Measurements from ENCODE around the gene WDR18. TPM values are rescaled to one million over a fixed set of nuclear protein-coding genes. Genes with fewer than 3 reads are reported as not detected.
"Not testable (repeated sequence)": the region's sequence is repeated elsewhere in the genome, so short reads cannot be mapped to it uniquely, and the experiment has no call there.

WDR18 gene
- total RNA-seq, 2 experiments from 2014 or later: 45.1 to 54.3 TPM

DNA sequence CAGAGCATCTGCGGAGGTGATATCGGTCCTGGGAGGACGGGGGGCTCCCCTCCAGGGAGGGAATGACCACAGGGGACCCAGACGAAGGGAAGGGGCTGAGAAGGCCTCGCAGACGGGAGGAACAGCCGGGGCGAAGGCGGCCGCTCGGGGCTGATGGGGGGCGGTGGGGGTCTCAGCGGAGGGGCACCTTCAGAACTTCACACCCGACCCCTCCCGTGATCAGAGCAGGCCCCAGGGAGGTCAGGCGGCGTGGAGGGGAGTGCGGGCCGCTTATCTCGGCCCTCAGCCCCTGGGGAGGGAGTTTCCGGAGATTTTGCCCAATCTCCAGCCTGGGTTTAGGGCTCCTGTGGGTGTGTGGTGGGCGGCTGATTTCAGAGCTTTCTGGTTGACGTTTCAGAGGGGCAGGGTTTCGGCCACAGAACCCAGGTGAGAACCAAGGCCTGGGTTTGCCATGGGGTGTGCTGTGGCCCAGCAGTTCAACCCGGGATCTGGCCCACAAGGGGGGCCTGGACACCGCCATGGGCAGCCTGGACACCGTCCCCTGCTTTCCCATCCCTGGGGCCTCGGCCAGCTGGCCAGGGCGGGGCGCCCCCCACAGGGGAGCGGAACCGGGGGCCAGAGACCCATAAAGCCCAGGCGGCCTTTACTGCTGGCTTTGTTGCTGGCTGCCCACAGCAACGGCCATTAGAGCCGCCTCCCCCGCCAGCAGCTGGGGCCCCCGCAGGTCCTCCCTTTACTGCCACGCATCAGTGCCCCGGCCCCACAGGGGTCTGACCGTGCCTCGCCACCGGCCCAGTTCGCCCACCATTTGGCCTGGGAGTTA lies 29.3 kb upstream of the WDR18 start:
- DNase-seq (no peak), ATAC-seq (ENCODE audit: low read depth) (no peak)
- Mint-ChIP-seq H3K27me3 (no peaks in the 10 kb centered on the region), H3K4me1 (peaks cover 2% of the 10 kb centered on the region), H3K27ac (no peak overlapping the region), H3K36me3 (no peaks in the 10 kb centered on the region), H3K4me3 (no peak overlapping the region), H3K9me3 (no peaks in the 10 kb centered on the region)
- POLR2A ChIA-PET: no interaction called here

DNA sequence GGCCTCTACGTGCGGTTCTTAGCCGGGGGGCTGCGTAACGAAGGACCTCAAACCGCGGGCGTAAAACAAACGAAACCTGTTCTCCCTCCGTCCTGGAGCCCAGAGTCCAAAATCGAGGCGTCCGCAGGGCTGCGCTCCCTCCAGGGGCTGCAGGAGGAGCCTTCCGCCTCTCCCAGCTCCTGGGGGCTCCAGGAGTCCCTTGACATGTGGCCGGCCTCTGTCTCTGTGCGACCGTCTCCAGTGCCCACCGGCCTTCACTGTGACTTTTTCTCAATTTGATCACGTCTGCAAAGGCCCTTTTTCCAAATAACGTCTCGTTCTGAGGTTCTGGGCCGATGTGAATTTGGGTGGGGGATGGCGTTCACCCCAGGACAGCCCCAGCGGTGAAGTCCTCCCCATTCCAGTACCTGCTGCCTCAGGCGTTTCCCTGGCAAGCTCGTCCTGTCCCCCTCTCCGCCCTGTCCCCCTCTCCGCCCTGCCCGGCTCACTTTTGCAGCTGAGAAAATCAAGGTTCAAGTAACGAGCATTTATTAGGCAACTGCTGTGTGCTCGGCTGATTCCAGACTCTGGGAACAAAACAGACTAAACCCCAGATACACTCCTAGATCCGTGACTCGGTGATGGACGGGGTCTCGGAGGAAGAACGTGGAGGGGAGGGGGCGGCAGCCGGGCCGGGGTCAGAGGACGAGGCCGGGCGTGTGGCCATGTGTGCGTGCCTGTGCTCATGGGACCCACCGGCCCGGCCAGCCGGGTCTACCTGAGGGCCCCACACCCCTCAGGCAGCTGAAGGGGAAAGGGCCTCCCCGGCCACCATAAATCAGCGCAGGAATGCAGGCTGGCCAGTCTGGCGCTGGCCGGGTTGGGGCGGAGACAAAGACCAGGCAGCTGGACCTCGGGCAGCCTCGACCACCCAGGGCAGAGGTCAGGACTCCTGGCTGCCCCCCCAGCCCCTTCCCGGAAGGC lies 28.1 kb upstream of the WDR18 start:
- DNase-seq (no peak), ATAC-seq (ENCODE audit: low read depth) (no peak)
- Mint-ChIP-seq H3K9me3 (no peaks in the 10 kb centered on the region), H3K4me1 (peaks cover 2% of the 10 kb centered on the region), H3K4me3 (no peak overlapping the region), H3K36me3 (no peaks in the 10 kb centered on the region), H3K27ac (no peak overlapping the region), H3K27me3 (no peaks in the 10 kb centered on the region)
- POLR2A ChIA-PET: interaction anchor here (0.6 kb wide), 1 partner anchor 115 kb away, joined by 3 read pairs; no protein-coding TSS in a partner anchor

DNA sequence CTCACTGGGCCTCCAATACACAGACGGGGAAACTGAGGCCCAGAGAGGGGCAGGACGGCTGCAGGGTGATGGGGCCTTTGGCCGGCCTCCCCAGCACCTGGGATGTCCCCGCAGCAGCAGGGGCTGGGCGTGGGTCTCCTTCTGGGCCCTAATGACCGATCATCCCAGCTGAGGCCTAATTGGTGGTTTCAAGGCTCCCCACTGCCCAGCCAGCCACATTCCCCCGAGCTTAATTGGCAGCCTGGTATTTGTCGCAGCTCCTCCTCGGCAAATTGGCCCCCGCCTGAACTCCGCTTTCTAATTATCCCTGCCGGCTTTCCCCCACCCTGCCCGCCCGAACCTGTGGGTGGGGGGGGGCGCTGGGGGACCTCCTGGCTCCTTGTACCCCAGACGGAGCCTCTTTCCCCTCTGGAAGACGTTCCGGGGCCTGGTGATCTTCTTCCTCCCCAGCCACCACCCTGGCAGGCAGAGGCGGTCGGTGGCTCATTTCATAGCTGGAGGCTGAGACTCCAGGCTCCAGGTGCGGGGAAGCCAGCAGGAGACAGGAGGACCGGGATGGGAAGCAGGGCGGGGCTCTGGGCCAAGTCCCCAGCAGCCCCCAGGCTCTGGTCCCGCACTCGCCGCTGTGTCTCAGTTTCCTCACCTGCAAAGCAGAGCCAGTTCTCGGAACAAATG lies 27.2 kb upstream of the WDR18 start:
- POLR2A ChIA-PET: no interaction called here
- no peaks in the 10 kb centered on the region for H3K9me3 Mint-ChIP-seq
- H3K27ac Mint-ChIP-seq: no peak overlapping the region
- no peaks in the 10 kb centered on the region for H3K36me3 Mint-ChIP-seq
- H3K27me3 Mint-ChIP-seq: no peaks in the 10 kb centered on the region
- ATAC-seq (ENCODE audit: low read depth) (no peak), DNase-seq (no peak)
- no peak overlapping the region for H3K4me3 Mint-ChIP-seq
- H3K4me1 Mint-ChIP-seq: peaks cover 2% of the 10 kb centered on the region

DNA sequence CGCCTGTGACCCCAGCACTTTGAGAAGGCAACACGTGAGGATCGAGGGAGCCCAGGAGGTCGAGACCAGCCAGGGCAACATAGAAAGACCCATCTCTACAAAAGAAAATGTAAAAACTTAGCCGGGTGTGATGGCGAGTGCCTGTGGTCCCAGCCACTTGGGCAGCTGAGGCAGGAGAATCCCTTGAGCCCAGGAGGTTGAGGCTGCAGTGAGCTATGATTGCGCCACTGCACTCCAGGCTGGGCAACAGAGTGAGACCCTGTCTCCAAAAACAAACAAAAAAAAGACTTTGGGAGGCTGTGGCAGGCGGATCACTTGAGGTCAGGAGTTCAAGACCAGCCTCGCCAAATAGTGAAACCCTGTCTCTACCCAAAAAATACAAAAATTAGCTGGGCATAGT lies 26.6 kb upstream of the WDR18 start:
- H3K9me3 Mint-ChIP-seq; H3K36me3 Mint-ChIP-seq; H3K27me3 Mint-ChIP-seq; H3K4me3 Mint-ChIP-seq; DNase-seq; H3K27ac Mint-ChIP-seq; ATAC-seq (ENCODE audit: low read depth); H3K4me1 Mint-ChIP-seq; POLR2A ChIA-PET: not testable (repeated sequence)

DNA sequence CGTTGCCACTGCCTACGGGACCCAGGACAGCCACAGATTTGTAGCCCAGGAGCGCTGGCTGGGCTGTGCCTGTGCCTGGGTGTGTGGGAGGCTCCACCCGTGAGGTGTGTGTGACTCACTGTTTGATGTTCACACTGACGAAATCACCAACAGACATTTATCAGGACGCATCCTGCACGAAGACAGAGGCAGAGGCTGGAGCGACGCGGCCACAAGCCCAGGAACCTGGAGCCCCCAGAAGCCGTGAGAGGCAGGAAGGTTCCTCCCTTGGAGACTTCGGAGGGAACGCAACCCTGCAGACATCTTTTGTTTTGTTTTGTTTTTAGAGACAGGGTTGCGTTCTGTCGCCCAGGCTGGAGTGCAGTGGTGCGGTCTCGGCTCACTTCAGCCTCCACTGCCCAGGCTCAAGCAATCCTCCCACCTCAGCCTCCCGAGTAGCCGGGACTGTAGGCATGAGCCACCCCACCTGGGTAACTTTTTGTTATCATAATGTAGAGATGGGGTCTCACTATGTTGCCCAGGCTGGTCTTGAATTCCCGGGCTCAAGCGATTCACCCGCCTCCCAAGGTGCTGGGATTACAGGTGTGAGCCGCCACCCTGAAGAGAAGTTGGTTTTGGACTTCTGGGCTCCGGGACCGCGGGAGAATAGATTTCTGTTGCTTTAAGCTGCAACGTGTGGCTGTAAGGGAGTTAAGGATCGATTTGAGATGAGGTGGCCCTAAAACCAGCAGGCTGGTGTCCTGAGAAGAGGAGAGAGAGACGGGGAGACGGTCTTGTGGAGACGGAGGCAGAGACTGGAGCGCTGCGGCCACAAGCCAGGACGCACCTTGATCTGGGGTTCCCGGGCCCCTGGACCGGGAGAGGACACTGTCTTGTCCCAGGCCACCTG lies 24.9 kb upstream of the WDR18 start:
- Mint-ChIP-seq H3K4me1 (no peaks in the 10 kb centered on the region), H3K27me3 (no peaks in the 10 kb centered on the region), H3K4me3 (no peak overlapping the region), H3K9me3 (no peaks in the 10 kb centered on the region), H3K27ac (no peak overlapping the region), H3K36me3 (peaks cover 2% of the 10 kb centered on the region)
- DNase-seq (no peak), ATAC-seq (ENCODE audit: low read depth) (no peak)
- POLR2A ChIA-PET: interaction anchor here (0.6 kb wide), 1 partner anchor 126 kb away, joined by 3 read pairs; no protein-coding TSS in a partner anchor

DNA sequence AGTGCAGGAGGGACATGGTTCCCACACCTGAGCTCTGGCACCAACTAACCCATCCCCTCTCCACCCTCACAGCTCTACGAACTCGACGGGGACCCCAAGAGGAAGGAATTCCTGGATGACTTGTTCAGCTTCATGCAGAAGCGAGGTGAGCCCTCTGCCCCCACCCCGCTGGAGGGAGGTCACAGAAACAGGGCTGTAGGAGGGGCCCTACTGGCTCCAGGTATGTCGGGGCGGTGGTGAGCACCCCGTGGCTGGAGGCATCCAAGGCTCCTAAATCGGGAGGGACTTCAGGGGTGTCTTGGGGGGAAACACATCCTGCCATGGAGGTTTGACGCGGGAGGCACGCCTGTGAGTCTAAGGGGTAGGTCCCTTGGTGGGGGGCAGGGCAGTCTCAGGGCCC lies 24.1 kb upstream of the WDR18 start:
- H3K36me3 Mint-ChIP-seq: peaks cover 7% of the 10 kb centered on the region
- peaks cover under 1% of the 10 kb centered on the region for H3K9me3 Mint-ChIP-seq
- H3K27ac Mint-ChIP-seq: no peak overlapping the region
- no peak overlapping the region for H3K4me3 Mint-ChIP-seq
- H3K27me3 Mint-ChIP-seq: no peaks in the 10 kb centered on the region
- POLR2A ChIA-PET: interaction anchor here (0.6 kb wide), 1 partner anchor 126 kb away, joined by 3 read pairs; no protein-coding TSS in a partner anchor
- DNase-seq (no peak), ATAC-seq (ENCODE audit: low read depth) (no peak)
- peaks cover under 1% of the 10 kb centered on the region for H3K4me1 Mint-ChIP-seq

DNA sequence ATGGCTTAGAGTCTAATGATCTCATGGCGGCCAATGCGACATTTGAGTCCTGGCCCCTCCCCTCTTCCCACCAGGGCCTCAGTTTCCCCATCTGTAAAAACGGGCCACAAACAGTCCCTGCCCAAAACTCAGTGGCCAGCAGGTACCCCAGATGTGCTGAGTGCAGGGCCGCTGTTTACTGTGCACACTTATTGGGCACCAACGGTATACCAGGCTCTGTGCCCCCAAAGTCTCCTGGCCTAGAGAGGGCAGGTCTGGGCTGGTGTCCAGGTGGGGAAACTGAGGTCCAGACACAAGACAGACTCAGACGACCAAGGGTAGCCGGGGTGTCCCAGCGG lies 23.6 kb upstream of the WDR18 start:
- Mint-ChIP-seq H3K4me1 (peaks cover 2% of the 10 kb centered on the region), H3K9me3 (peaks cover 3% of the 10 kb centered on the region), H3K27me3 (no peaks in the 10 kb centered on the region), H3K36me3 (peaks cover 11% of the 10 kb centered on the region), H3K4me3 (no peak overlapping the region), H3K27ac (no peak overlapping the region)
- ATAC-seq (ENCODE audit: low read depth) (no peak), DNase-seq (no peak)
- POLR2A ChIA-PET: no interaction called here

DNA sequence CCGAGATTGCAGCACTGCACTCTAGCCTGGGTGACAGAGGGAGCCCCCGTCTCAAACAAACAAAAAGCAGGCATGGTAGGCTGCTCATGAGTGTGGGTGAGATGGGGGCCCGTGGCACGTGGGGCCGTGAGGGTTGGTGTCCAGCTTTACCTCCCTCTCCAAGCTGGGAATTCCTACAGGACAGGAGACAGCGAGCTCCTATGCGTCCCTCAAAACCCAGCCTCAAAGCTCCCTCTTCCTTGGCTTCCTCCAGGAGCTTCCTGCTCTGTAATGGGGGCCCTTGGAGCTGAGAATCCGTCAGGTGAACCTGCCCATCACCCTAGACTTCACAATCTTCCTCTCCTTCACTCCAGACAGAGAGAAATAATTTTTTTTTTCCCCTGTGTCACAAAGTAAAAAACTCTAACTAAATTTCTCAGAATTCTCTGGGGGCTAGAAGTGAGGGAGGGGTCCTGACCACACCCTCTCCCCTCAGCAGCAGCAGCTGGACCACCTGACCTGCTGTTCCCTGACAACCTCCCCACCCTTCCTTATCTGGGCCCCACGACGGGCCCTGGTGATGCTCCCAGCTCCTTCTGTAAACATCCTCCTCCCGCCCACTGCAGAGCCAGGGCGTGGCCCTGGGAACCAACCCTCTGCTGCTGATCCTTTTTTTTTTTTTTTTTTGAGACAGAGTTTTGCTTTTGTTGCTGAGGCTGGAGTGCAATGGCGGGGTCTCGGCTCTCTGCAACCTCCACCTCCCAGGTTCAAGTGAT lies 22.1 kb upstream of the WDR18 start:
- DNase-seq (no peak), ATAC-seq (ENCODE audit: low read depth) (no peak)
- Mint-ChIP-seq H3K36me3 (peaks cover 18% of the 10 kb centered on the region), H3K4me1 (peaks cover 2% of the 10 kb centered on the region), H3K4me3 (no peak overlapping the region), H3K27ac (no peak overlapping the region), H3K9me3 (peaks cover 3% of the 10 kb centered on the region), H3K27me3 (no peaks in the 10 kb centered on the region)
- POLR2A ChIA-PET: no interaction called here

DNA sequence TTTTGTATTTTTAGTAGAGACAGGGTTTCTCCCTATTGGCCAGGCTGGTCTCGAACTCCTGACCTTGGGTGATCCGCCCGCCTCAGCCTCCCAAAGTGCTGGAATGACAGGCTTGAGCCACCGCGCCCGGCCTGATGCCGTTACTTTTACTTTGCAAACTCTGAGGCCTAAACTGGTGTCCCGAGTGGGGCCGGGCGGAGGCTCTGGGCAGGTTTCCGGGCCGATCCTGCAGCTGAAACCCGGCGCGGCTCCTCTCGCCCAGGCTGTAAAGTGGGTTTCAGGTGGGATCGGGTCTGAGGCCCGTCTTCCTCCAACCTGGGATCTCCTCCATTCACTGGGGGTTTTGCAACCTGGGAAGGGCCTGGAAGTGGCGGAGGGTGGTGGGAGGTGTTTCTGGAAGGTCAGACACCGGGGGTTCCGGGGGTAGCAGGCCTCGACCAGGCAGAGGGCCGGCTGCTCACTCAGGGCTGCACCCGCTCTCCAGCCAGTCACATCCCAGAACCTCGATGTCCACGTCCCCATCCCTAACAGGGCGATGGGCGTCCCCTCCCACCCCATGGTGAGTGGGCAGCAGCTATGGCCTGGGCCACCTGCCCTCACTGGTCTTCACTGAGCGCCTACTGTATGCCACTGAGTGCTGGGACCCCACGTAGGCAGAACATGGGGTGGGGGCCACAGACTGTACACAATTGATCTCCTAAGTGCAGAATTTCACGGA lies 21.3 kb upstream of the WDR18 start:
- Mint-ChIP-seq H3K4me1 (peaks cover 2% of the 10 kb centered on the region), H3K27ac (no peak overlapping the region), H3K4me3 (no peak overlapping the region), H3K9me3 (peaks cover 3% of the 10 kb centered on the region), H3K36me3 (peaks cover 22% of the 10 kb centered on the region), H3K27me3 (no peaks in the 10 kb centered on the region)
- POLR2A ChIA-PET: no interaction called here
- no peak for ATAC-seq (ENCODE audit: low read depth)
- no peak for DNase-seq

DNA sequence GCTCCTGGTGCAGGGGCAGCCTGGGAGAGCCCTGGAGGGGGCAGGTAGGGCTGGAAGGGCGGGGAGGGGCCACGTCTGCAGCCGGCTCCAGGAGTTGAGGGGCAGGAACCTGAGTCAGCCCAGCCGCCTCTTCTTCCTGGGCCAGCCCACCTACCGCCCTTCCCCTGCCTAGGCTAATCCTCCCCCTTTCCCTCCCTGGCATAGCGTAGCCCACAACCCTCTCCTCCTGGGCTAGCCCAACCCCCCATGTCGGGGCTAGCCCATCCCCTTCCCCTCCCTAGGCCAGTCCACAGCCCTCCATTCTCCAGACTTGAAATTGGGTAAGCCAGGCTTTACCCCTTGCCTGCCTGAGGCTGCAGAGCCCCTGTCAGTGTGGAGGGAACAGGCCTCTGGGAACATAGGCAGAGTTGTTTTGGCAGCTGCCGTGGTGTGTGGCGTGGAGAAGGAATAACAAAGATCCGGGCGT lies 20.6 kb upstream of the WDR18 start:
- POLR2A ChIA-PET: no interaction called here
- H3K4me1 Mint-ChIP-seq: peaks cover 2% of the 10 kb centered on the region
- H3K4me3 Mint-ChIP-seq: no peak overlapping the region

DNA sequence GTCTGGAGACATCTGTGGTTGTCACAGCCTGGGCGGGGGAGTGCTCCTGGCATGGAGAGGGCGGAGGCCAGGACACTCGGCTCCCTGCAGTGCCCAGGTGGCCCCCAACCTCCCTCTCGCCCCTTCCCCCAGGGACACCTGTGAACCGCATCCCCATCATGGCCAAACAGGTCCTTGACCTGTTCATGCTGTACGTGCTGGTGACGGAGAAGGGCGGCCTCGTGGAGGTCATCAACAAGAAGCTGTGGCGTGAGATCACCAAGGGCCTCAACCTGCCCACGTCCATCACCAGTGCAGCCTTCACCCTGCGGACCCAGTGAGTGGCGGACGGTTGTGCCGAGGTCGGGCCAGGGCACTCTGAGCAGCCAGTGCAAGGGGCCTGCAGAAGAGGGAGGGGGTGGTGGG lies 20.0 kb upstream of the WDR18 start:
- Mint-ChIP-seq H3K4me3 (no peak overlapping the region), H3K4me1 (peaks cover 2% of the 10 kb centered on the region), H3K27me3 (no peaks in the 10 kb centered on the region), H3K36me3 (peaks cover 30% of the 10 kb centered on the region), H3K9me3 (peaks cover 3% of the 10 kb centered on the region), H3K27ac (no peak overlapping the region)
- ATAC-seq (ENCODE audit: low read depth) (no peak), DNase-seq (no peak)
- POLR2A ChIA-PET: no interaction called here

More for the DNA sequence above, 20.6 kb upstream of the WDR18 start:
- Mint-ChIP-seq H3K36me3 (peaks cover 25% of the 10 kb centered on the region), H3K9me3 (peaks cover 3% of the 10 kb centered on the region), H3K27me3 (no peaks in the 10 kb centered on the region), H3K27ac (no peak overlapping the region)
- ATAC-seq (ENCODE audit: low read depth) (no peak), DNase-seq (no peak)
